ENCODE data around the gene TIAM1.

TIAM1 gene

DNA sequence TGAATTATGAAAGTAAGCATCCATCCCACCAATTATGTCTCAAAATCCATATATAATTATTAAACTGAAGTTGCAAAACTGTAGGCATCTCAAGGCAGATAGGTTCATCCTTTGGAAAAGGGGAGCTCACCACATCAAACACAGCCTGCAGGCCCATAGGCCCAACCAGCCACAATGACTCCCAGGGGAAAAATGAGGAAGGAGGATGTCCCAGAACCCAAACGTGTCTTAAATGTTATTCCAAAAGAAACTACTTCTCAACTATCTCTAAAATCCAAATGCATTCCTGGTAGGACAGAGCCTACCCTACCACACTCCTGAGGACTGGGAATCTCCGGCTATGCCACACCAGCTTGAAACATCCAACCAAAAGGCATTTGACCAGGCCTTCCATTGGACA is 12.8 kb downstream of the TIAM1 start:
- Histone ChIP-seq H3K4me3 (replicated peaks; ENCODE audit: low read depth, low read length) (no peak overlapping the region), H3K36me3 (ENCODE audit: control insufficient read depth, insufficient read depth, low read length) (no peaks in the 10 kb centered on the region), H3K27me3 (replicated peaks; ENCODE audit: control insufficient read depth, insufficient read depth, low read length) (no peaks in the 10 kb centered on the region; the same call in 1 of the 2 replicates)
- TF ChIP-seq CTCF (IDR thresholded peaks at IDR 0.05; ENCODE audit: insufficient read depth, low read length, poor library complexity, severe bottlenecking): no peak
- no peak for DNase-seq (ENCODE audit: extremely low read depth, insufficient read length)

DNA sequence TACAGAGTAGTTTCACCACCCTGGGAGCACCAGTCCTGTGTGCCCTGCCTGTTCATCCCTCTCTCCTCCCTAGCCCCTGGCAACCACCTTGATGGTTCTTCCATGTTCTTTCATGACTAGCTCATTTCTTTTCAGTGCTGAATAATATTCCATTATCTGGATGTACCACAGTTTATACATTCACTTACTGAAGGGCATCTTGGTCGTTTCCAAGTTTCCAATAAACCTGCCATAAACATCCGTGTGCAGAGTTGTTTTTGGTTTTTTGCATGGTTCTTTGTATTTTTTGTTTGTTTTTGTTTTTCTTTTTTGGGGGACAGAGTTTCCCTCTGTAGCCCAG is 13.9 kb downstream of the TIAM1 start:
- no peak overlapping the region for H3K4me3 ChIP-seq (replicated peaks; ENCODE audit: low read depth, low read length)
- H3K27me3 ChIP-seq (replicated peaks; ENCODE audit: control insufficient read depth, insufficient read depth, low read length): no peaks in the 10 kb centered on the region; the same call in 1 of the 2 replicates
- H3K36me3 ChIP-seq (ENCODE audit: control insufficient read depth, insufficient read depth, low read length): no peaks in the 10 kb centered on the region
- TF ChIP-seq CTCF (IDR thresholded peaks at IDR 0.05; ENCODE audit: insufficient read depth, low read length, poor library complexity, severe bottlenecking): no peak
- DNase-seq (ENCODE audit: extremely low read depth, insufficient read length): no peak

DNA sequence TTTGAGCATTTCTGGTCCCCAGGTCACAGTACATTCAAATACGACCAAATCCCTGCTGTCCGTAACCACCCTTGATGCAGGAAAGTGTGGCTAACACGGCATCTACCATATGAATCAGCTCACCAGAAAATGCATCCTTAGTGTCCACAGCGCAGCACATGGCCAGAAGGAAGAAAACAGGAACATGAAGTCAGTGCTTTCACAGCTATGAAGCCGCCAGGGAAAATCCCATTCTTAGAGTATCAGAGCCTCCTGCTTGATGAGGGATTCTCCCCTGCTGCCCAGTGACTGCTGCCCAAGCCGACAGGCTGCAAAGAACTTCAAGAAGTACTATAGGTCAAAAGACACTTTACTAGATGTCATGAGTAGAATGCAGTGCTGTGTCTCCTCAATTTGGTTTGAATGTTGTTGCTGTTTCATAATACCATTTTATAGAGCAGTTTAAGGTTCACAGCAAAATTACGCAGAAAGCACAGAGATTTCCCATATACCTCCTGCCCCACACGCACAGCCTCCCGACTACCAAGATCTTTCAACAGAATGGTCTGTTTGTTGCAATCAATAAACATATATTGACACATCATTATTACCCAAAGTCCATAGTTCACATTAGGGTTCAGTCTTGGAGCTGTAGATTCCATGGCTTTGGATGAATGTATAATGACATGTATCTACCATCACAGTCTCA is 14.5 kb downstream of the TIAM1 start:
- no peak for DNase-seq (ENCODE audit: extremely low read depth, insufficient read length)
- Histone ChIP-seq H3K27me3 (replicated peaks; ENCODE audit: control insufficient read depth, insufficient read depth, low read length) (no peaks in the 10 kb centered on the region; the same call in 1 of the 2 replicates), H3K36me3 (ENCODE audit: control insufficient read depth, insufficient read depth, low read length) (no peaks in the 10 kb centered on the region), H3K4me3 (replicated peaks; ENCODE audit: low read depth, low read length) (no peak overlapping the region)
- no peak for TF ChIP-seq CTCF (IDR thresholded peaks at IDR 0.05; ENCODE audit: insufficient read depth, low read length, poor library complexity, severe bottlenecking)

GRCh38 chr21:31326522-31327242 is 17.4 kb downstream of the TIAM1 start:
- no peak for TF ChIP-seq CTCF (IDR thresholded peaks at IDR 0.05; ENCODE audit: insufficient read depth, low read length, poor library complexity, severe bottlenecking)
- Histone ChIP-seq H3K36me3 (ENCODE audit: control insufficient read depth, insufficient read depth, low read length) (no peaks in the 10 kb centered on the region), H3K27me3 (replicated peaks; ENCODE audit: control insufficient read depth, insufficient read depth, low read length) (no peaks in the 10 kb centered on the region), H3K4me3 (replicated peaks; ENCODE audit: low read depth, low read length) (peak overlapping the region; percentile 6)
- peak; percentile 49 for DNase-seq (ENCODE audit: extremely low read depth, insufficient read length)

DNA sequence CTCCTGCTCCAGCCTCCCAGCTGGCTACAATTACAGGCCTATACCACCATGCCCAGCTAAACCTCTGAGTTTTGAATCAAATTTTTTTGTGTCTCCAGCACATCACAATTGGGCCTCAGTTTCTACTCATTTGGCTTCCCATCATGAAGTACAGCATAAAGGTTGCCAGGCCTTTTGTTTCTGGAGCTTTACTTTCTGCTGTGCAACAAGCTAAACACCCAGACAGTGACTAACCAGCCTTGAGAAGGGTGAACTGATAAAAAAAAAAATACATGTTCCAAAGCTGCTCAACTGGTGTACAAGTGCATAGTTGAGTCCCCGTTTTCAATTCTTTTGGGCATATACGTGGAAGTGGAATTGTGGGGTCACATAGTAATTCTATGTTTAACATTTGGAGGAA is 25.1 kb downstream of the TIAM1 start:
- Histone ChIP-seq H3K36me3 (ENCODE audit: control insufficient read depth, insufficient read depth, low read length) (no peaks in the 10 kb centered on the region), H3K4me3 (replicated peaks; ENCODE audit: low read depth, low read length) (no peak overlapping the region), H3K27me3 (replicated peaks; ENCODE audit: control insufficient read depth, insufficient read depth, low read length) (no peaks in the 10 kb centered on the region)
- no peak for DNase-seq (ENCODE audit: extremely low read depth, insufficient read length)
- TF ChIP-seq CTCF (IDR thresholded peaks at IDR 0.05; ENCODE audit: insufficient read depth, low read length, poor library complexity, severe bottlenecking): no peak

Data from GM06990 (cell line).